GM18873 (cell line): Measurements from ENCODE around the gene YIPF1.
"Not testable (repeated sequence)": the region's sequence is repeated elsewhere in the genome, so short reads cannot be mapped to it uniquely, and the experiment has no call there.

Experiments used
- ATAC-seq: cut with Tn5 transposase; IDR thresholded peaks from one replicate; pipeline ENCODE4 v1.9.1; 2021; ENCODE audit warnings: mild to moderate bottlenecking, moderate library complexity, moderate number of reproducible peaks; ENCODE audit not compliant: unreplicated experiment, low FRiP score

Gene YIPF1

DNA sequence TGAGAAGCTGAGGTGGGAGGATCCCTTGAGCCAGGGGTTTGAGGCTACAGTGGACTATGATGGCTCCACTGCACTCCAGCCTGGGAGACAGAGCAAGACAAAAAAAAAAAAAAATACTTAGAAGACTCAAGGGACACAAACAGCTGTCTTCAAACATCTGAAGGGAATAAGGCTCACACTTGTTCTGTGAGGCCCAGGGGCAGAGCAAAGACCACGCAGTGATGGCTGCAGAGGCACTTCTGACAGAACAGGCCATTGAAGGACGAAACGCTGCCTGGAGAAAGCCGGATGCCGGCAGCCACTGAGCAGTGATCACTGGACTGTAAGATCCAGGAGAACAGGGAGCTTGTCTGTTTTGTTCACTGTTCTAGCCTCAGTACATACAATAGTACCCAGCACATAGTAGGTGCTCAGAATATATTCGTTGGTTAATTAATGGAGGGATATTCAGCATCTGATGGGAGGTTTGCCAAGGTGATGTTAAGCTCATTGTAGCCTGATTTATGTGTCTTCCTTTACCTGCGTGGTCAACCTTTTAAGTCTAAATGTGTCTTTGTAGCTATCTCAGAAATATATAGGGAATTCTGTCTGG, 39.4 kb downstream of the YIPF1 start:
- ATAC-seq: no peak

GRCh38 chr1:53847980-53848379, 41.6 kb downstream of the YIPF1 start:
- ATAC-seq: no peak

DNA sequence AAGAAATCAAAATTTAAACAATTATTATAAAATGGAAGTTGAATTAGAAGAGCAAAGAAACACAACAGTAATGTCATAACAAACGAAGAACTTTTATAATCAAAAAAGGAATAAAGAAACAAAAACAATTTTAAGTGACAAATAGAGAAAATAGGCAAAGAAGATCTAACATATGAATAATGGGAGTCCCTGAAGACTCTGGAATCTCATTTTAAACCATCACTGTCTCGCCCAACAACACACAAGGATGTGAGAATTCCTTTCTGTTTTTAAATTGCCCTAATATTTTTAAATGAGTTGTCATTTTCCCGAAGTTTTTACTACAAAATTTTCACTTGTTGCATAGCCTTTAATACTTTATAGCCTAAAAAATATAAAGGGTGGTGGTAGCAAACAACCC, 47.2 kb downstream of the YIPF1 start:
- no peak for ATAC-seq

DNA sequence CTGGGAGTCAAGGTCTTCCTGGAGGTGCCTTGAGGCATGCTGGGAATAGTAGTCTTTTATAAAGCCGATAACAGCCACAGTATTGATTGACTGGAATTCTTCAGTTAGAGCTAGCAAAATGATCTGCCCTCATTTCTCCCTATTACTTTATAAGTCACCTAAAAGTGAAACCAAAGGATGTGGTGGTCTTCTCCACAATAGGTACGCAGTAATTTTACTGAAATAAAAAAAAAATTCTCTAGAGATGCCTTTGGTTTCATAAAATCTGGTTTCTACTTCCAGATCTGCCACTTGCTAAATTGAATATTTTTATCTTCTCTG, 51.0 kb downstream of the YIPF1 start:
- ATAC-seq: no peak

GRCh38 chr1:53837924-53838653, 51.5 kb downstream of the YIPF1 start, which contains the start of gene NDC1:
Gene NDC1, minus strand, starts transcription at chr1:53838296. Its CDS starts 35 bp downstream, at chr1:53838261.
- ATAC-seq: peak; percentile 82

DNA sequence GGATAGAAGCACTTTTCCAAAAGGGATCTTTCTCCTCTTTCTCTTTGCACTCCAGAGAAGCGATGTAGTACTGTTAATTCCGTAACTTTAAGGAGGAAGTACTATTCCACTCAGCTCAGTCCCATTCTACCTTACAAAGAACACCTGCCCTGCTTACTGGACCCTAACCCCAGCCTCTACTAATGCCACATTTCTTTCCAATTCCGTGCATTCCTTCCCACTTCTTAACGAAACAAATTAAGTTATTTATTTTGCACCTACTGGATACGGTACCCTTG, 52.0 kb downstream of the YIPF1 start:
- no peak for ATAC-seq

DNA sequence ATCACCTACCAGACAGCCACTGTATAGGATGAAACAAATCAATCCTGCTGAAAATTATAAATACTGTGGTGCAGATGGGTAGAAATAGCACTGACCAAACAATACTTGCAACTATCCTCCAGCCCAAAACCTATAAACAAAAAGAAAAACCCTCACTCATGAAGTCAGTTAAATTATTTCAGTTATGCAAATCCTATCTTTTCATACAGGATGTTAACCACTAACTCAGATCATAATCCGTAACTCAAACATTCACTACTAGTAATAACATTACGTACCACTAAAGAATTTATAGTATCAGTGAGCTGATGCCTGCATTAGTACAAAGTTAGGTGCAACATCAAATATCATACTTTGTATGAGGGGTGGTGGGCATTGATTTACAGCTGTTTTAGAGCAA, 54.1 kb downstream of the YIPF1 start:
- no peak for ATAC-seq

- ATAC-seq: no peak
Measured at GRCh38 chr1:53834776-53835175, 54.8 kb downstream of the YIPF1 start.

GRCh38 chr1:53833393-53833792, 56.2 kb downstream of the YIPF1 start:
- ATAC-seq: no peak

DNA sequence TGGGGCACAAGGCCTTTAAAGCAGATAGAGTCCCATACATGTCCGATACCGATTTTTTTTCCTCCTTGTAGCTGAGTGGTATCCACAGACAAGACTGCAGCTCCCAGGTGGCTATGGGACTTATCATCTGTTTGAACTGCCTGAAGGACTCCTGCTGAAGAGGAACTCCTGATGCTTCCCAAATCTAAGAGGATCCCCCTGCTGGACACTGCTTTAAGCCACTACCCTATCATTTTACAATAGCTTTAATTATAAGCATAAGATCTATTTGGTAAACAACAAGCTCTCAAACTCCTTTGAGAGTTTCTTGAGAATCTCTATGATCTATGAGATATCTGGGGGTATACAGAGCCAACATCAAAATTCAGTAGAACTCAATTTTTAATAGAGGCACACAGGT, 63.2 kb downstream of the YIPF1 start:
- no peak for ATAC-seq

- no peak for ATAC-seq
Measured at GRCh38 chr1:53825306-53825705, 64.3 kb downstream of the YIPF1 start.

DNA sequence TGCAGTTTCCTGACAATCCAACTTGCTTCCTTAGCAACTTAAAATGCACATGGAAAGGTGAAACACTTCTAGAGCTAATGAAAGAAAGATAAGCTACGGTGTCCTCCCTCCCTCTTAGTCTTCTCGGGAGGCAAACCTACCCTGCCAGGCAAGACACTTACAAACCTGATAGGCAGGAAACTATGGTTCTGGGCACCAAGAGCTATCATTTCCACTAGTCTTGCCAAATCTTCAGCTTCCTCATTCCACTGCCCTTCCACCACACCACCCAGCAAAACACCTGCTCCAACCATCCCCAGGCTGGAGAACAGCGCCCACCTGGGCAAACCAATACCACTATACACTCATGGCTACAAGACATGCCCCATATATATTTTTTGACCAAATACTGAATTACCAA, 66.7 kb downstream of the YIPF1 start:
- no peak for ATAC-seq

DNA sequence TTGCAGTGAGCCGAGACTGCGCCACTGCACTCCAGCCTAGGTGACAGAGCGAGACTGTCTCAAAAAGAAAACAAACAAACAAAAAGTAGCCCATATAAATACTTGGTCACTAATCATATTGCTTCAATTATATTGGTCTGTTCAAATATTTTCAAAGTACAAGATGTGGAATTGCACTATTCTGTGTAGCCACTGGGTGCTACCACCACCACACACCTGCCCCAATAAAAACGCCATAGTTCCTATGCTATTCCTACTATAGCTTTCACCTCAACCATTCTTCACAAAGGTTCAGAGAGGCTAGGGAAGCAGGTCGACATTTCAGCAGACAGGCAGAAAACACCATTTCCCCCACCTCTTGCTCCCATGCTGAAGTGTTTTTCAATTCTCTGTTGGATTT, 68.2 kb downstream of the YIPF1 start:
- no peak for ATAC-seq

GRCh38 chr1:53819387-53819786, 70.2 kb downstream of the YIPF1 start:
- no peak for ATAC-seq

DNA sequence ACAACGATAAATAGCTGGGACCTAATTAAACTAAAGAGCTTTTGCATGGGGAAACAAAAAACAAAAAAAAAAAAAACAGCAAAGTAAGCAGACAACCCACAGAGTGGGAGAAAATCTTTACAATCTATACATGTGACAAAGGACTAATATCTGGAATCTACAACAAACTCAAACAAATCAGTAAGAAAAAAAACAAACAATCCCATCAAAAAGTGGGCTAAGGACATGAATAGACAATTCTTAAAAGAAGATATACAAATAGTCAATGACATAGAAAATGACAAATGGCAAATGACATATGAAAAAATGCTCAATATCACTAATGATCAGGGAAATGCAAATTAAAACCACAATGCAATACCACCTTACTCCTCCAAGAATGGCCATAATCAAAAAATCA, 73.0 kb downstream of the YIPF1 start:
- ATAC-seq: not testable (repeated sequence)

DNA sequence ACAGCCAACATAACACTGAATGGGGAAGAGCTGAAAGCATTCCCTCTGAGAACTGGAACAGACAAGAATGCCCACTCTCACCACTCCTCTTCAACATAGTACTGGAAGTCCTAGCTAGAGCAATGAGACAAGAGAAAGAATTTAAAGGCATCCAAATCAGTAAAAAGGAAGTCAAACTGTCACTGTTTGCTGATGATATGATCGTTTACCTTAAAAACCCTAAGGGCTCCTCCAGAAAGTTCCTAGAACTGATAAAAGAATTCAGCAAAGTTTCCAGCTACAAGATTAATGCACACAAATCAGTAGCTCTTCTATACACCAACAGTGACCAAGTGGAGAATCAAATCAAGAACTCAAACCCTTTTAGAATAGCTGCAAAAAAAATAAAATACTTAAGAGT, 74.1 kb downstream of the YIPF1 start:
- not testable (repeated sequence) for ATAC-seq

DNA sequence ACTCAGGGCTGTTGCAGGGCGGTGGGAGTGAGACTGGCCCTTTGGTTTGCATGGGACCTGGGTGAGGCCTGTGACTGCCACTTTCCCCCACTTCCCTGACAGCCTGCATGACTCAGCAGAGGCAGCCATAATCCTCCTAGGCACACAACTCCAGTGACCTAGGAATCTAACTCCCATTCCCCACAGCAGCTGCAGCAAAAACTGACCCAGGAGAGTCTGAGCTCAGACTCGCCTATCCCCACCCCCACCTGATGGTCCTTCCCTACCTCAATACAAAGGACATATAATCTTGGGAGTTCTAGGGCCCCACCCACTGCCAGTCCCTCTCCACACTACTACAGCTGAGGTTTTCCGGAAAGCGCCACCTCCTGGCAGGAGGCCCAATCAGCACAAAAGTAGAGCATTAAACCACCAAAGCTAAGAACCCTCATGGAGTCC, 78.2 kb downstream of the YIPF1 start:
- no peak for ATAC-seq

- no peak for ATAC-seq
Measured at GRCh38 chr1:53810497-53810896, 79.1 kb downstream of the YIPF1 start.

DNA sequence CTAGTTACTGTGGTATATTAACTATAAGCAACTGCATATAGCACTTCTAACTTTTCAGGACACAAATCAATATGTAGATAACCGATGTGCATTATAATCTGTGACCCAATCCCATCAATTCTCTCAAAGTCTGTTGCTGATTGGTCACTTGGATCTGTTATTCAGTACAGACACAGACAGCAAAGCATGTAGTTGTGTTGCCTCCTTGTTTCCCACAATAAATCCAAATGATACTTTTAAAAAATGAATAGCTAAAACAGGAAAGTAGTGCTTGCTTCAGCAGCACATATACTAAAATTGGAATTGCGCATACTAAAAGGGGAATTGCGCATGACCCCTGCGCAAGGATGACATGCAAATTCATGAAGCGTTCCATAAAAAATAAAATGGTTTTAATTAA, 79.6 kb downstream of the YIPF1 start:
- ATAC-seq: no peak

DNA sequence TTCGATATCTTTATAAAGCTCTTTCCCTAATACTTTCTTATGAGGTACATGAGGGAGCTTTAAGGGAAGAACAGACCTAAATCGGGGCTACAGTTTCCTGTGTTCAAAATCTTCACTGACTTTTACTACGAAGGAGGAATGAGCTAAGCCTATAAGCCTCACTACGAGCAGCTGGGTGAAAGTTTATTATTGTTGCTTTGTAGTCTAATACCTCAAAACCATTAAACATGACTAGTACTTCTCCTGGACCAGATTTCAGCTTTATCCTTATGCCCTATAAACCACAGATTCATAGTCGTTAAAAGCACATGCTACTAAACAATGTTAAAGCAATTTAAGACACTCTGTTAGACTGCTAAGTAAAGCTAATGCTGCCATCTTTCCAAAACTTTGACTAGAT, 81.7 kb downstream of the YIPF1 start:
- ATAC-seq: no peak

- no peak for ATAC-seq
Measured at GRCh38 chr1:53804791-53805505, 84.6 kb downstream of the YIPF1 start.

GRCh38 chr1:53804181-53804580, 85.4 kb downstream of the YIPF1 start:
- ATAC-seq: no peak
